ENCODE measurements around the gene NAA50.

NAA50 gene

DNA sequence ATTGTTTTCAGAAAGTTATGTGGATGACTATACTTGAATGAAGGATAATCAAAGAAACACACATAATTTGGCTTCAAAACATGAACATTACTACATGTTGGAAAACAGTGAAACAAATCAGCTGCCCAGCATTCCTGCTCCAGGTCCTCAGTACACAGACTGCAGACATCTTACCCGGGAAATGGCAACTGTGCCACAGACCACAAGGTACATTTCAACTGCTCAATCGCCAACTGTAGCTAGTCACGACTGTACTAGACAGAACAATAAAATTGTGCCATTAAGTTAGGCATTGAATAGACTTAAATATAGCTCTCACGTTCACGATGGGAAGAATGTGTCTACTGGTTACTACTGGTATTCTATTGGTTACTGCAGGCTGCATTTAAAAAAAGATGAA is 5.0 kb downstream of the NAA50 start:
- no peak for DNase-seq

DNA sequence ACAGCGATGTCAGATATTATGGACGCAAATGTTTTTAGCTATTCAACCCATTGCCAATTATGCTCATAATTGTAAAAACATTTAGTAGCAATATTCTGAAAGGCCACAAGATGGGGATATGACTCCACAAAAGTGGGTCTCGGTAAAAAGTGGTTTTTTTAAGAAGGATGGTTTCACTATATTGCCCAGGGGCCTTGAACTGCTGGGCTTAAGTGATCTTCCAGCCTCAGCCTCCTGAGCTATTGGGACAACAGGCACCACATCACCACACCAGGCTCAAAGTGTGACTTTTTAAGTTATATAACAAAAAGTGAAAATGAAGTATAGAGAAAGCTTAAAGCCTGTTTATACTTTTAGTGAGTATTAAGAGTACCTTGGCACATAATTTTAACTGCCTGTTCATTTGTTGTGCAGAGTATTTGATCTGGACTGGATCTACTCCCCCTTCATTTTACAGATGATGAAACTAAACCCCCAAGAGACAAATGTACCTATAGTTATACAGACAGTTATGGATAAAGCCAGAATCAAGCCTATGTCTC is 9.4 kb downstream of the NAA50 start:
- peak; percentile 36 for DNase-seq

DNA sequence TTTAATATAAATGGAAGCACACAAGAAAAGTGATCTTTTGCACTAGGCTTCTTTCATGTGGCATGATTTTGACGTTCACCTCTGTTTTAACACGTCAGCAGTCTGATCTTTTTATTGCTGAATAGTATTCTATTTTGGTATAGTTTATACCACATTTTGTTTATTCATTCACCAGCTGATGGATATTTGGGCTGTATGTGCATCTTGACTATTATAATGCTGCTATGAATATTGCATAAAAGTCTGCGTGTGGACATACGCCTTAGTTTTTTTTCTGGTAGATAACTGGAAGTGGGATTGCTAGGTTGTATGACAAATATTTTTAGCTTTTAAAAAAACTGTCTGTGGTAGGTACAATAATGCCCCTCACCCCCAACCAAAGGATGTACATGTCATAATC is 14.4 kb downstream of the NAA50 start:
- DNase-seq: no peak

DNA sequence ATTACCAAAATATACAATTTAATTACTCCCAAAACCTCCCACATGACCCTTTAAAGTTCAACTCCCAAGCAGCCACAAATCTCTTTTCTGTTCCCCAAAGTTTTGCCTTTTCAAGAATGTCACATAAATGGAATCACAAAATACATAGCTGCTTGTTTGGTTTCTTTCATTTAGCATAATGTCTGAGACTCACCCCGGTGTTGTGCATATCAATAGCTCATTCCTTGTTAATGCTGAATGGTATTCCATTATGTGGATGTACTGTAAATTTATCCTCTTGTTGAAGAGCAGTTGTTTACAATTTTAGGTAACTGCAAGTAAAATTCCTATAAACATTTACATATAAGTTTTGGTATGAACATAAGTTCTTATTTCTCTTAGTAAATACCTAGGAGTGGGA is 15.5 kb downstream of the NAA50 start:
- no peak for DNase-seq

GRCh38 chr3:113728661-113729060 is 17.4 kb downstream of the NAA50 start:
- DNase-seq: no peak

GRCh38 chr3:113721636-113722035 is 24.4 kb downstream of the NAA50 start:
- no peak for DNase-seq

DNA sequence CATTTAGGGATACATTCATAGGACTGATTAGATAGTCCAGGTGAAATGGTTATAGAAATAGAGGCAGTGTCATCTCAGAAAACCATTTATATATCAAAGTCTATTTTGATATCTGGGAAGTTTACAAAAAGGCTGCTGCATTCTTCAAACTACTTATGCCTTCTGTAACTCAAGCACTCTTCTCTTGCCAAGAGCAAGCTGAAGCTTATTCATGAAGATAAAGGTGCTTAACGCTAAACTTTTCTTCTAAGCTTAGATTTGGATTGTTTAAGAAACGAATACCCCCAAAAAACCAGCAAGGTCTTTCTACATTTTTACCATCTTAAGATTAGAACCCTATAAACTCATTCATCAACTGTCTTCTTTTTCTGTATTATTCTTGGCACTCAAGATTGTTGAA is 26.3 kb downstream of the NAA50 start:
- no peak for DNase-seq

GRCh38 chr3:113719294-113719693 is 26.8 kb downstream of the NAA50 start:
- DNase-seq: no peak

- DNase-seq: no peak
These were observed 28.2 kb downstream of the NAA50 start for GRCh38 chr3:113717818-113718217.

DNA sequence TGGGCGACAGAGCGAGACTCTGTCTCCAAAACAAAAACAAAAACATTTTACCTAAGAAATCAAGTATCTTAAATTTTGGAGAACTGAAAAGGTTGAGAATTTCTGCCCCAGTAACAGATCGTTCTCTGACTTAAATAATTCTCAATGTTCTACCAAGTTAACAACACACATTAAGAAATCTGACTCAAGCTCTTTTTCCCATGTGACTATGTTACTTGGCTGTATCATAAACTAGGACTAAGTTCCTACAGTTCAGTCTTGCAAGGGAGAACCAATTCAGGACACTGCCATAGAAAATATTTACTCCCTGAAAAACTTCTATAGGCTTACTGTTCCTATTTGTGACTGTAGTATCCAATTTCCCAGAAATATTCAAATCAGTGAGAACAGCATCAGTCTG is 28.7 kb downstream of the NAA50 start:
- DNase-seq: no peak

DNA sequence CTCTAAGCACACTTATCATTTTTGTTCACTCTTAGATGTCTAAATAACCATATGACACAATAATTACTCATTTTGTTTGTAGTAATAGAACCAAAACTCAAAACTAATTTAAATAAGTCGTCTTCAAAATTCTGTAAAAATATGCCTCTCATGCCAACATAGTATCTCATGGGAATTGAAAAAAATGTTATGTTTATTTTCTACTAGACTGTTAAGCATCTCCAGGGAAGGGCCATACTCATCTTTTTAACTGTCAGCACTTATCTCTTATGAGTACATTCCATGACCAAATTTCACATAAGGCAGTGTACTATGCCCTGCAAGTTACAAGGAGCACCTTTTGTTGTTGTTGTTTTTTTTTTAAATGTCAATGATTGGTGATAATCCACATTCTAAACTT is 31.3 kb downstream of the NAA50 start:
- no peak for DNase-seq

DNA sequence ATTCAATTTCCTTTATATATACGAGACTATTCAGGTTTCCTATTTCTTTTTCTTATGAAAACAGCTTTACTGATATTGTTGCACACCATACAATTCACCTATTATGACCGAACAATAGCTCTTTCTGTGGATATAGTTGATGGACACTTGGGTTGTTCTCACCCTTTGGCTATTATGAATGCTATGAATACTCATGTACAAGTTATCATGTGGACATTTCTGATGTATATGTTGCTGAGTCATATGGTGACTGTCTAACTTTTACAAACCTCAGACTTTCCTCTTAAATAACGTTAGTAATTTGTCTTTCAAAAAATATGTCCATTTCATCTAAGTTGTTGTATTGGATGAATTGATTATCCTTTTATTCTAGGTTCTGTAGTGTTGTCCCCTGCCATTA is 33.9 kb downstream of the NAA50 start:
- no peak for DNase-seq

GRCh38 chr3:113707835-113708234 is 38.2 kb downstream of the NAA50 start:
- DNase-seq: no peak

DNA sequence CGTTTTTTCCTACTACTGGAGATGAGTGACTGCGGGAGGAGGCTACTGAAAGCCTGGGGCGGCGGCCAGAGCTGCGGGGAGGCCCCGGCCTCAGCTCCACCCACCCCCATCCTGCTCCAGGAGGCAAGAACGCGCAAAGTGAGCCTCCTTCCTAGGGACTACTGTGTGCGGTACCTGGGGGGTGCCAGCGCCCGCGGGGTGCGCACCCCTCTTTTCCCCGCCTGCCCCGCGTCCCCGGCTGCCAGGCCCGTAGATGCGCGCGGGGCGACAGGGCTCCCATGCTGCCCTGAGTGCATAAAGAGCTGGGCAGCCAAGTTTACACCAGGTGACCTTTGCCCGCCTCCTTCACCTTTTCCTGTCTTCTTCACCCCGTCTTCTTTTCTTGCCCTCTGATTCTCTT is 47.1 kb downstream of the NAA50 start:
- no peak for DNase-seq

- DNase-seq: no peak
These were observed 47.8 kb downstream of the NAA50 start for GRCh38 chr3:113698213-113698742.

DNA sequence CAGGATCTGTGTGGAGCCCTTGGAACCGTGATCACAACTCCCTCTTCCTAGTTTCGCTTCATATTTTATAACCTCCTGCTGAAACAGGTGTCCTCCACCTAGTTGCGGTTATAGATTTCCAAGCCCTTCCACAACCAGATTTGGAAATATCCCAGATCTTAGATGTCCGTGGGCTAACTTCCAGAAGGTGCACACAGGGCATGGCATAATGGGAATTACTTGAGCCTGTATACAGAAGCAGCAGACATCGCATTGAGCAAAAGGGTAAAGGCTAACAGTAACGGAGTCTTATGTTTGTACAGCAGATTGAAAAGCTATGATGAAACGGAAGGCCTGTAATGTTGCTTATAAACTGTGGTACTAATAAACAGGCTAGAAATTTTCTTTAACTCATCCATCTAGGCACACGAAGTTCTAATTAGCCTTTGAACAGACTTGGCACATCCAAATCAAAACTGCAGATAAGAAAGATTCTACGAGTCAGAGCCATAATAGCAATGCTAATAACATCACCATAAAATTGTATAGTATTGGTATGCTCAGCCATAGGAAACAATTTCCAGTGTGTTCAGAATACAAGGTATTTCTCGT is 48.5 kb downstream of the NAA50 start:
- DNase-seq: peak; percentile 6

DNA sequence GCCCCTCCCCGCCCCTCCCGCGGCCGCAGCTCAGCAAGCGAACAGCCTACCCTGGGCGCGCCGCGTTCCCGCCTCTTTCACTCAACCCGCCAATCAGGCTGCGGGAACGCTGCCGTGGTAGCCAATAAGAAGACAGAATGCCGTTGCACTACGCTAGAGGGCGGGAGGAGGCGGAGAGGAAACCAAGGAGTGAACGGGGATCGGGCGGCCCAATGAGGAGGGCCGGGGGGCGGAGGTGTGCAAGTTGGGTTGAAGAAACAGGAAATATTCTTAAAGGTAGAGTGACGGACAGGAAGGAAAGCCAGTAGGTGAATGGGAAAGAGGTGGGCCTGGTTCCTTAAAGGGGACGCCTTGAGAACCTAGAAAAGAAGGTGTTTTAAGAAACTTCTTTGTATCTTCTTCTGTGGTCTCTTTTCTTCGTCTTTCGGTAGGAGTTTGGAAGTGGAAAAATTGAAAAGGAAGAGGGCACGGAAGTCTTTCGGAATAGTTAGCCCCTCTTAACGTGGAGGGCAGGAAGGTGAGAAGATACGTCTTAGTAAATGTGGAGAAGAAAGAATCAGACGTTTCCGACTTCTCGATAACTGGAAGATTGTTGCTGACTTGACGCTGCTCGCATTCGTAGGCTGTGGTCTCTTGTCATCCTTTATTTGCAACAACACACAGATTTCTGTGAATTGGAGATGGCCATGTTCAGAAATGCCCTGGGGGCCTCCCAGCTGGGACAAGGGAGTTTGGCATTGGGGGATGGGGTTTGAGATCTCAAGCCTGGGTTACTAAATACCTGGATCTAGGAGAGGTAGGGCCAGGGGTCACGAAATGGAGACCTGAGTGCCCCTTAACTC is 49.2 kb downstream of the NAA50 start:
- peak; percentile 100 for DNase-seq

- DNase-seq: peak; percentile 57
These were observed 50.0 kb downstream of the NAA50 start, which contains the start of gene USF3 for GRCh38 chr3:113695786-113696645. Gene USF3, minus strand, starts transcription at chr3:113696642. Its CDS starts 21,764 bp downstream, at chr3:113674878.

DNA sequence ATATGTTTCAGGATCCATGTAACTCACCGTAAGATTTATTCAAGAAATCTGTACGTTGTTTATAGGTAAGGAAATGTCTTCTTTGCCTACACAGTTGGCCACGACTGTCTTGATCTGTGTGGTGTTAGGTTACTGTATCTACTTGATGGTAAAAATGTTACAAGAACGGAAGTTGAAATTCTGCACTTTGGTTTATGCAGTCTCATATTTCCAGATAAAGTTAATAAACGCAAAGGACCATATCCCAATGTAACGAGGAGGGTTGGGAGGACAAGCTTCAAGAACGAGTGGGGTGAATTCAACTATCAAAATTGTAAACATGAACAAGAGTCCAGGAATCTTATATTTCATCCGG is 50.6 kb downstream of the NAA50 start:
- DNase-seq: no peak

DNA sequence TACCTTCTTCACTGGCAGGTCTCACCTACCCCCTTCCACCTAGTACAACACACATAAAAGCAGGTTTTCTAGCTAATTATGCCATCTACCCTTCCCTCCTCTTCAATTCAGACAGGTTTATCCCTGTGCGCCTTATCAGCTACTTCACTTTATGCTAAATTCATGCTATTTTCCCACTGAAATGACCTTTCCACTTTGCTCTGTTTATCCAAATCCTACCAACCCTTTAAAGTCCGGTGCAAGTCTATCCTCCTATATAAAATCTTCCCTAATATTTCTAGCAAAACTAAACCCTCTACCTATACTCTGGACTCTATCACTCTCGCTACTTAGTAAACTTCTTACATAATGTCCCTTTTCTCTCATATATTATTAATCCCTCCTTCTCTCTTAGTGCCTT is 55.6 kb downstream of the NAA50 start:
- no peak for DNase-seq

DNA sequence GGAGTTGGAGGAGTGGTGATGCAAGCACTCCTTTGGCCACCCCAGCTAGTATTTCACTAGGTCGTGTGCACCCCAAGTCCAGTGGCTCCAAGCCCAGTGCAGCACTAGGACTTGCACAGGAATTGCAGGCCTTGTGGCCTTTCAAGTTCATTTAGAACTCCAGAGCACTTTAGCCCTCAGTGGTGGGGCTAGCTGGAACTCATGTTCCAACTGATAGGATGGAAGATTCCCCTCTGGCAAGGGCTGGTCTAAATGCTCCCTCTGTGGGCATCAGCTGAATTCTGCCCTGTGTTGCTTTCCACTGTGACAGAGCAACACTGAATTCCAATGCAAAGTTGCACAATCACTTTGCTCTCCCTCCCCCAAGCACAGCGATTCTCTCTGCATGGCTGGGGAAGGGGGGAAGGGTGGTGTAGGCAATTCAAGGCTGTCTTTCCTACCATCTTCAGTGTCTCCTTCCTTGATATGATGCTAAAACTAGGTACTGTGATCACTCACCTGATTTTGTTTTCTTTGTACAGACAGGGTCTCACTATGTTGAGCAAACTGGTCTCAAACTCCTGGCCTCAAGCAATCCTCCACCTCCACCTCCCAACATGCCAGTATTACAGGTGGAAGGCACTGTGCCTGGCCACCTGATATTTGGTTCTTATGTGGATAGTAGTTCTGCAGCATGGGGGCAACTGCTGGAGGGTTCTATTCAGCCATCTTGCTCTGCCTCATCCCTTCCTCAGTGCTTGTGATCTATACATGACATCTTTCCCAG is 59.9 kb downstream of the NAA50 start:
- no peak for DNase-seq

- no peak for DNase-seq
These were observed 60.9 kb downstream of the NAA50 start for GRCh38 chr3:113685124-113685523.
